ENCODE measurements around the gene ANKMY2.
A peak's percentile ranks its signal among the peaks of the same experiment; 100 is the strongest.
"Not testable (repeated sequence)": the region's sequence is repeated elsewhere in the genome, so short reads cannot be mapped to it uniquely, and the experiment has no call there.

Gene ANKMY2

GRCh38 chr7:16626388-16626787, 19.2 kb downstream of the ANKMY2 start:
- ATAC-seq (no peak), DNase-seq (no peak)

DNA sequence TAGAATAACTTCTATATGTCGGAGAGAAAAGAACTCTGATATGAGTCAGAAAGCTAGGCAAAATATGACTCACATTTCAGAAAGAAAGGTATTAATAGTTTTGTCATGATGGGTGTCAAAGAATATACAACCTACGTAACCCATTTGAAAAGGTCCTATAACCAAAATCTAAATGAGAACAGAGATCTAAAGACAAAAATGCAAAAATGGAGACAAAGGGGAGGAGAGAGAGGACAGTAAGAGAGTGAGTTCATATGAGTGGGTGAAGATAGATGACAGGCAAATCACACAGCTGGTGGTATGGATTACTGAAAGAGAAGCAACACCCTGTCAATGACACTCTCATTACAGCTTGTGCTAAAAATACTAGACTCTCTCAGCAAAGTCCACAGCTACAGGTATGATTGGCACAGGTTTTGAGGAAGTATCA, 25.6 kb downstream of the ANKMY2 start:
- peak; percentile 99 for ATAC-seq
- no peak for DNase-seq

GRCh38 chr7:16616542-16616941, 29.0 kb downstream of the ANKMY2 start:
- DNase-seq: no peak
- ATAC-seq: no peak

- ATAC-seq (no peak), DNase-seq (no peak)
Observed at GRCh38 chr7:16616122-16616521, 29.4 kb downstream of the ANKMY2 start.

- DNase-seq (no peak), ATAC-seq (no peak)
Observed at GRCh38 chr7:16615228-16615627, 30.3 kb downstream of the ANKMY2 start.

DNA sequence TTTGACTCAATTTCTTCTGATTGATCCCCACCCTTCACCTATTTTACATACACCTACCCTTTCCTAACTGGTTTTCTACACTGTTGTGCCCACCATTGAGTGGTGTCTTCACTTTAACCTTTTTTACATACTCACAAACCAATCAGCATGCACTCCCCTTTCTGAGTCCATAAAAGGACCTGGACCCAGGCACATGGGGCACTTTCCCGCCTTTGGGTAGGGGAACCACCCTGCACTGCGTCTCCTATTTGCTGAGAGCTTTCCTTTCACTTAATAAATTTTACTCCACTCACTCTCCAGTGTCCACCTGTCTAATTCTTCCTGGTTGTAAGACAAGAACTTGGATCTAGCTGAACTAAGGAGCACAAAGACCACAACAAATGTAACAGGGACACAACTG, 33.8 kb downstream of the ANKMY2 start:
- no peak for DNase-seq
- ATAC-seq: no peak

DNA sequence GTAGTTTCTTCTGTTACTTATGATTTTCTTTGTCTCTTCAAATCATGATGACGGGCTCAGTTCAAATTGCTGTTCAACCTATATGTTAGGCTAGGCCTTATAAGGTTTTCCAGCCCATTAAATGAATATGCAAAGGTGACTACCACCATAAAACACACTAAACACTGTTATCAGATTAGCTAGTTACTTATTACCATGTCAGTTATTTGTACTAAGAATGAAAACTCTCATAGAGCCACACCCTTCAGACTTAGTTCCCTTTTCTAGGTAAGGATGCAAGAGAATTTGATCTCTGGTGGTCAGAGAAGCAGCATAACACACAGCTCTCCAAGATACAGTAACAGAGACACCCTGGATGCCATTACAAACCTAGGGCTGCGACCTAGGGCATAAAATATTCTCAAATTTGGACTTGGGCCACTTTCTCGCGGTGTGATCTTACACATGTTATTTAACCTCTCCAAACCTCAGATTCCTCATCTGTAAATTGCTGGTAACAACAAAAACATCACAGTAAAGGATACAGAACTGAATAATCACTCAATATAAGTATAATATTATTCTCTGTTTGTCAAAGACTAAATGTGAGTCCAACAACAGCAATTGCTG, 35.6 kb downstream of the ANKMY2 start:
- no peak for ATAC-seq
- DNase-seq: no peak

DNA sequence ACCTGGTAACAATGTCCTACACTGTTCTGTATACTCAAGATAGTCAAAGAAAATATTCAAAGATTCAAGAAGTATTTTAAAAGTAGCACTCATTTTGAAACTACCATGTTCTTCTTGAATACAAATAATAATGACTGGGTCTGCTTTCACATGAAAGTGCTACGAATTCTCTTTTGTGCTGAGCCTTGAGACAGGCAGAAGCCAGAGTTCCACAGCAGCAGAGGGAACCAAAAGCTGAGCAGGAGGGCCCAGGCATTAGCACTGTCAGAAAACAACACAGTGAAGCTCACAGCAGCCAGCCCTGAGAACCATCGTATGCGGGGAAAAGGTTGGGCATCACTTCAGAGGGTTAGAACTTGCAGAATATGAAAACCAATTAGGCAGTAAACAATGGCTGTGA, 38.9 kb downstream of the ANKMY2 start:
- ATAC-seq (no peak), DNase-seq (no peak)

DNA sequence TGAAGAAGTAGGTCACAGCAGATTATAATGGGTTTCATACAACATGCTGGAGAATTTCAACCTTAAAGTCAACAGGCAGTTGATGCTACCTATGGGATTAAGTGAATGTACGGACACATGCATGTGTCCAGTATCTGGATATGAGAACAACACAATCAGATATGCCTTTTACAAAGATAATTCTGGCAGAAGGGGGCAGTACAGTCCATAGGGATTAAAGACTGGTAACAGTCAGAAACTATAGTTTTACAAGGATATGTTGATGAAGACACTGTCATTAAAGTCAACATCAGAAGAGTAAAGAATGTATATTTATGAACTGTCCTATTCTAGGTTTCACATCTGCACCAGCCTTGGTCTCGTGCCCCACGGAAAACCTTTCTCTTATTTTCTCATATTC, 41.5 kb downstream of the ANKMY2 start:
- no peak for DNase-seq
- ATAC-seq: no peak

- ATAC-seq (no peak), DNase-seq (no peak)
Observed at GRCh38 chr7:16603633-16604032, 41.9 kb downstream of the ANKMY2 start.

- DNase-seq (no peak), ATAC-seq (no peak)
Observed at GRCh38 chr7:16599860-16600259, 45.7 kb downstream of the ANKMY2 start.

DNA sequence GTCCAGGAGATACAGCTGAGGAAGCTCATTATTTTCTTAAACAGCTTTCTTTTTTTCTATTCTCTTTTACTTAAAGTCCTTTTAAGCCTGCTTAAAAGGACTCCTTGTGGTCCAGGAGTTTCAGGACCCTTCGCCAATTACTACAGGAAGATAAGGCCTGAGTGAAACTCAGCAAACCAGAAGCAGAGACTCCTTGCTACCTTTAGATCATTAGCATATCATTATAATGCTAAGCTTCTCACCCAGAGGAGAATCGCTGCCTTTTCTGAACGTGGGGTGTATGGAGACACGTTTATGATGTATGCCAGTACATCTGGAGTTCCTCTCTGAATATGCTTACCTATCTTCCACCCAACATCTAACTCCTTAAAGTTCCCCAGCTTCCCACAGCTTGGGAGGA, 47.5 kb downstream of the ANKMY2 start:
- no peak for DNase-seq
- ATAC-seq: no peak

GRCh38 chr7:16595596-16595995, 50.0 kb downstream of the ANKMY2 start:
- not testable (repeated sequence) for ATAC-seq, DNase-seq

- ATAC-seq (no peak), DNase-seq (no peak)
Observed at GRCh38 chr7:16594676-16595075, 50.9 kb downstream of the ANKMY2 start.

DNA sequence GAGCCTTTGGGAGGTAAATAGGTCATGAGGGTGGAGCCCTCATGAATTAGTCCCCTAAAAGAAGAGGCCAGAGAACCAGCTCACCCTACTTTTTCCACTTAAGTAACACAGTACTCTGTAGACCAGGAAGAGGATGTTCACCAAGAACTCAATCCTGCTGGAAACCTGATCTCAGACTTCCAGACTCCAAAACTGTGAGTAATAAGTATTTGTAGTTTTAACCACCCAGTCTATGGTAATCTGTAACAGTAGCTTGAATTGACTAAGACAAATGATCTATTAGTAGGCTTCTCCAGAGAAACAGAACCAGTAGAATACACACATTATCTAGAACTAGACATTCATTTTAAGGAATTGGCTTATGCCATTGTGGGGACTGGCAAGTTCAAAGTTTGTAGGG, 51.5 kb downstream of the ANKMY2 start:
- DNase-seq (no peak), ATAC-seq (no peak)

GRCh38 chr7:16592395-16592794, 53.2 kb downstream of the ANKMY2 start:
- no peak for DNase-seq
- ATAC-seq: no peak

DNA sequence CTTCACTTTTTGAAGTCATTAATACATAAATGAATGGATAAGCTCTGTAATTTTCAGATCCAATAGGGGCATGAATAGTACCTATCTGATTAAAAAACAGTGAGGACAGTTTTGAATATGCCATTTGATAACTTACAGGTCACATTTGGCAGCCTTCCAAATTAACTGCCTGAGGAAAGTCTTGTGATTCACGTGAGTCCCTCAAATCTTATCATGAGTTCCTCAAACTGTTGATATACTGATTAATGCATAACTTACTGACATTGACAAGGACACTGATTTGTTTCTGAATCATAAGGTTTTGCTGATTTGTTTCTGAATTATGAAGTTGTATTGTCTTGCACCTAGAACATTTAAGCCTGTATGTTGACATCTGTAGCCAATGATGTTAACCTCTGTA, 55.1 kb downstream of the ANKMY2 start:
- no peak for DNase-seq
- ATAC-seq: no peak

GRCh38 chr7:16589881-16590280, 55.7 kb downstream of the ANKMY2 start:
- ATAC-seq (no peak), DNase-seq (no peak)

- no peak for ATAC-seq
- no peak for DNase-seq
Observed at GRCh38 chr7:16587790-16588189, 57.8 kb downstream of the ANKMY2 start.

DNA sequence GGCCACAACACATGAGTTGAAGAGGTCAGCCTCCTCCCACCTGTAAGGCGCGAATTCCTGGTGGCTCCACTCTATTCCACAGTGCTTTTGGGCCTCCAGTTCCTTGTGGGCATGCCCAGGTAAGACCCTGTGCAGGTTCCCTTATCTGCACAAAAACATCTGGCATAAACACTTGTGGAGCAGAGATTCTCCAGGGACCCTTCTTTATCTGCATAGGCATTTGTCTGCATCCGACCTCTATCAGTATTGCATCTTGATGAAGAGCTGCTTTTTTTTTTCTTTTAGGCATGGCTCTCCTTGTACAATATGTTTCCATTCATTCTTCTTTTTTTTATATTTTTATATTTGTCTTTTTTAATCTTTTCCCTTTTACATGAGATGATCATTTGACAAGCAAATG, 58.4 kb downstream of the ANKMY2 start:
- DNase-seq: no peak
- no peak for ATAC-seq

DNA sequence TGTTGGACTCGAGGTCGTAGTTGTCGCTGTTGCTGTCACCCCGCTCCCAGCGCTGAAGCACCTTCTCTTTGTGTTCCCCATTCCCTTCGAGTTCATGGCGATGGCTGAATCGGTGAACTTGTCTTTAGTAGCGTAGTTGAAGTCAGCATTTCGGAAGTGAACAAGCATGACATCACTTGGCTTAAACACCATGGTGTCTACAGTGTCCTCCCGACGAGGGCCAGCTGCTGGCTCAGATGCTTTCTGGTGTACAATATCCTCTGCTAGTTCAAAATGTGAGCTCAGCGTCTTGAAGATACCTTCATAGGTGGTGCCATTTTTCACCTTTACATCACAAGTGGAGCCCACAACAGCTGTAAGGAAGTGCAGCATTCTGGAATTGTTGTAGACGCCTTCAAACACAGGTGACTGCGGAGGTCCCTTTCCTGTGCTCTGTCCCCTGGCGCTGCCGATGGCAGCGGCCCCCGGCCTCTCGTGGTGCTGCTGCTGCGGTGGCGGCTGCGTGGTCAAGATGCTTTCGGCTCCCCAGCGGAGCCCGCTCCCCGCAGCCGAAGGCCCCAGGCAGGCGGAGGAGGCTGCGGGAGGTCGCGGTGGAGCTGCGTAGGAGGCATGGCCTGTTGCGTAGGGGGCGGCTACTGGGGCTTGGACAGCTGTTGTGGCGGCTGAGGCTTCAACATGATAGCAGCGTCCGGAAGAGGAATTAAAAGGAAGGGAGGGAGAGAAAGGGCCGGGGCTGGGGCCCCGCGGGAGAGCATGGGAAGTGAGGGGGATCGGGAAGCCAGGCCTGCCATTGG, 59.3 kb downstream of the ANKMY2 start:
- DNase-seq (no peak), ATAC-seq (no peak)

DNA sequence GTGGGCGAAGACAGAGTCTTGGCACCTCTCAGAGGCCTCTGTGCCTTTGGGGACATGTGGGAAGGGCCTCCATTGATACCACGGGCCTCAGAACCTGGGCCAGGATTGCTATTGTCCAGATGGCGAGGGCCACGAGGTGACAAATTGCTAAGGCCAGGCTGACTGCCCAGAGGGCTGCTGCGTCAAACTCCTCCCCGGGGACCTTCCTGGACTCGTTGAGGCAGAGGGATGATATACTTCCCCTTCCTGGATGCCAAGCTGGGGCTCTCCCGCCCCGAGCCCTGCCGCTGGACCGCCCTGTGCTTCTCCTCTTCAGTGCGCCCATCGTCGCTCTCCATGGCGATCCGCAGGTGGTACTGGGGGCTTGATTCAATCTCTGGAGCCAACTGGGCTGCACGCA, 60.0 kb downstream of the ANKMY2 start:
- ATAC-seq: no peak
- no peak for DNase-seq

GRCh38 chr7:16583834-16584233, 61.7 kb downstream of the ANKMY2 start:
- ATAC-seq: peak; percentile 32
- DNase-seq: no peak

- ATAC-seq (no peak), DNase-seq (no peak)
Observed at GRCh38 chr7:16581286-16581685, 64.3 kb downstream of the ANKMY2 start.
